CD4-positive, alpha-beta T cell (primary cell): ENCODE results near the gene RAPGEF1. TPM values are rescaled to one million over a fixed set of nuclear protein-coding genes. Genes with fewer than 3 reads are reported as not detected.

ENCODE experiments used
- ATAC-seq: fragments of 200-7000 bp; cut with Tn5 transposase; one replicate; pipeline ENCODE4 v1.10.0; 2022; ENCODE audit warnings: mild to moderate bottlenecking; ENCODE audit not compliant: poor library complexity
- CTCF ChIA-PET: fragments of 350-600 bp; sonication (Branson Sonifier 250); formaldehyde crosslinking; loops from one replicate; lab custom pipeline; 2021; ENCODE audit warnings: antibody characterized with exemption, inconsistent platforms; lab: Charles Lee
- POLR2A ChIA-PET: fragments of 350-600 bp; sonication (Branson Sonifier 250); formaldehyde crosslinking; loops from one replicate; lab custom pipeline; 2021; ENCODE audit warnings: antibody characterized with exemption, inconsistent platforms; lab: Charles Lee
- DNase-seq, 14 experiments: peaks; one replicate each; pipeline ENCODE4 v3.0.0-alpha.2; 2013 to 2020; ENCODE audit warnings: mixed read lengths in 2 of 14
- H3K27ac ChIP-seq, 2 donors: one replicate each; pipeline versions ENCODE4 v1.5.1 to v1.7.0; 2013; ENCODE audit warnings: low read length in 2 of 2, low read depth in 1 of 2, mild to moderate bottlenecking in 1 of 2
- H3K27me3 ChIP-seq, 2 experiments: 1 replicate in 1 of 2; 2 replicates in 1 of 2; pipeline versions ENCODE4 v1.6.1 to v1.7.0; 2013; ENCODE audit warnings: low read length in 2 of 2, control low read depth in 1 of 2, mild to moderate bottlenecking in 1 of 2, moderate library complexity in 1 of 2; ENCODE audit not compliant: insufficient read depth in 2 of 2, control insufficient read depth in 1 of 2
- H3K36me3 ChIP-seq: one replicate; pipeline ENCODE4 v1.6.1; 2013; ENCODE audit warnings: low read length, control low read depth; ENCODE audit not compliant: insufficient read depth
- H3K4me1 ChIP-seq: one replicate; pipeline ENCODE4 v1.6.1; 2013; ENCODE audit warnings: low read length, control low read depth; ENCODE audit not compliant: insufficient read depth
- H3K4me3 ChIP-seq: one replicate; pipeline ENCODE4 v1.5.1; 2013; ENCODE audit warnings: mild to moderate bottlenecking, low read length, moderate library complexity
- H3K9me3 ChIP-seq, 2 experiments: 1 replicate in 1 of 2; 2 replicates in 1 of 2; pipeline versions ENCODE4 v1.6.1 to v1.7.0; 2013; ENCODE audit warnings: low read length in 2 of 2, mild to moderate bottlenecking in 2 of 2, control low read depth in 1 of 2, moderate library complexity in 1 of 2; ENCODE audit not compliant: control insufficient read depth in 1 of 2, insufficient read depth in 1 of 2
- H3K27ac Mint-ChIP-seq: one replicate; pipeline ENCODE4 v1.8.0; 2020; ENCODE audit warnings: mixed read lengths
- H3K27me3 Mint-ChIP-seq: one replicate; pipeline ENCODE4 v1.8.0; 2021; ENCODE audit warnings: mixed read lengths
- H3K36me3 Mint-ChIP-seq: one replicate; pipeline ENCODE4 v1.8.0; 2021; ENCODE audit warnings: low read depth, mixed read lengths
- H3K4me1 Mint-ChIP-seq: one replicate; pipeline ENCODE4 v1.8.0; 2021; ENCODE audit warnings: low read depth, mixed read lengths
- H3K4me3 Mint-ChIP-seq: one replicate; pipeline ENCODE4 v1.8.0; 2020; ENCODE audit warnings: mild to moderate bottlenecking, mixed read lengths
- H3K9me3 Mint-ChIP-seq: one replicate; pipeline ENCODE4 v1.8.0; 2020; ENCODE audit warnings: mixed read lengths
- CTCF ChIP-seq: fragments of 200-600 bp; IDR thresholded peaks from one replicate; pipeline ENCODE4 v1.8.0; 2022; ENCODE audit warnings: antibody characterized with exemption, mild to moderate bottlenecking
- intact Hi-C, 2 experiments: fragments of 100-400 bp; cut with DNase I in 1 of 2; cut with micrococcal nuclease in 1 of 2; formaldehyde crosslinking; loops; one replicate each; pipeline versions ENCODE4 v1.15.1 to v1.9.0; 2023 to 2025; cut with DNase I, micrococcal nuclease
- total RNA-seq, 174 experiments: library from RNA in 2 of 174; stranded (reverse) in 2 of 174; gene quantifications; one replicate each; pipeline ENCODE4 v1.2.3 and lab custom pipeline; 2021 to 2026

The RAPGEF1 gene
- total RNA-seq, 2 experiments from 2014 or later: 130 to 134 TPM

GRCh38 chr9:131728961-131729360, 10.9 kb downstream of the RAPGEF1 start:
- Mint-ChIP-seq H3K27ac (peak overlapping the region; percentile 86), H3K4me1 (peaks cover 84% of the 10 kb centered on the region), H3K36me3 (peaks cover 12% of the 10 kb centered on the region), H3K4me3 (peak overlapping the region; percentile 78), H3K27me3 (no peaks in the 10 kb centered on the region), H3K9me3 (no peaks in the 10 kb centered on the region)
- no peaks in the 10 kb centered on the region for H3K36me3 ChIP-seq
- H3K4me1 ChIP-seq: peaks cover 97% of the 10 kb centered on the region
- peak; percentile 72 for ATAC-seq
- TF ChIP-seq CTCF: no peak
- DNase-seq: peak; percentile 39 to 91 (median 61)
- no peaks in the 10 kb centered on the region for H3K9me3 ChIP-seq
- peak overlapping the region; percentile 30 for H3K4me3 ChIP-seq
- H3K27ac ChIP-seq: peak overlapping the region; percentile 90 to 95
- H3K27me3 ChIP-seq: no peaks in the 10 kb centered on the region
- CTCF ChIA-PET: interaction anchor here (0.9 to 3.0 kb wide), 9 partner anchors 10 to 99 kb away, joined by 3 to 17 read pairs (median 4); partner anchors contain the start of gene RAPGEF1
- POLR2A ChIA-PET: interaction anchor here (0.6 to 3.8 kb wide), 10 partner anchors 9 to 356 kb away, joined by 3 to 43 read pairs (median 7); partner anchors contain the start of gene RAPGEF1
- intact Hi-C loops: loop anchor here (1.0 to 5.0 kb wide), 4 partner anchors 10 to 97 kb away; no protein-coding TSS in a partner anchor

DNA sequence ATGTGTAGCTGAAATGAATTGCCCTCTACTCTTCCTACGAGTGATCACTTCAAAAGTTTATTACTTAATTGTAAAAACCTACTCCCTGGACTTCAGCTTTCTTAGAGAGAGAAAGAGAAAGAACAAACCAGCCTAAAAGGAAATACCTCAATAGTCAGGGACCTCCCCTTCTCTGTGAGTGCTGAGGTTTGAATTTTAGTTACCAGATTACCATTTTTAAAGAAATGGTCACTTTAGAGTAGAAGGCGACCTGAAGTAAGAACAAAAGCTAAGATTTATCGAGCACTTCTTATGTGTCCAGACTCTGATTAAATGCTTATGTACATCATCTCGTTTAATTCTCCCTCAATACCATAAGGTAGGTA, 11.3 kb downstream of the RAPGEF1 start:
- ATAC-seq: no peak
- no peaks in the 10 kb centered on the region for H3K27me3 ChIP-seq
- H3K4me3 ChIP-seq: peak overlapping the region; percentile 30
- H3K36me3 ChIP-seq: peaks cover 3% of the 10 kb centered on the region
- H3K36me3 Mint-ChIP-seq: peaks cover 15% of the 10 kb centered on the region
- peaks cover 84% of the 10 kb centered on the region for H3K4me1 Mint-ChIP-seq
- DNase-seq: peak in 3 of 14 experiments; percentile 54 to 76 (median 60)
- H3K27me3 Mint-ChIP-seq: no peaks in the 10 kb centered on the region
- intact Hi-C loops: loop anchor here (2.0 to 5.0 kb wide), 2 partner anchors 52 to 96 kb away; no protein-coding TSS in a partner anchor
- peak overlapping the region; percentile 86 for H3K27ac Mint-ChIP-seq
- H3K4me3 Mint-ChIP-seq: peak overlapping the region; percentile 78
- peaks cover 96% of the 10 kb centered on the region for H3K4me1 ChIP-seq
- H3K27ac ChIP-seq: peak overlapping the region; percentile 90 to 95
- ChIA-PET POLR2A (interaction anchor here (0.6 to 3.8 kb wide), 11 partner anchors 9 to 355 kb away, joined by 3 to 43 read pairs (median 8); partner anchors contain the start of gene RAPGEF1), CTCF (interaction anchor here (0.8 to 3.0 kb wide), 10 partner anchors 8 to 99 kb away, joined by 3 to 17 read pairs (median 4); partner anchors contain the start of gene RAPGEF1)
- H3K9me3 Mint-ChIP-seq: no peaks in the 10 kb centered on the region
- TF ChIP-seq CTCF: no peak
- no peaks in the 10 kb centered on the region for H3K9me3 ChIP-seq

DNA sequence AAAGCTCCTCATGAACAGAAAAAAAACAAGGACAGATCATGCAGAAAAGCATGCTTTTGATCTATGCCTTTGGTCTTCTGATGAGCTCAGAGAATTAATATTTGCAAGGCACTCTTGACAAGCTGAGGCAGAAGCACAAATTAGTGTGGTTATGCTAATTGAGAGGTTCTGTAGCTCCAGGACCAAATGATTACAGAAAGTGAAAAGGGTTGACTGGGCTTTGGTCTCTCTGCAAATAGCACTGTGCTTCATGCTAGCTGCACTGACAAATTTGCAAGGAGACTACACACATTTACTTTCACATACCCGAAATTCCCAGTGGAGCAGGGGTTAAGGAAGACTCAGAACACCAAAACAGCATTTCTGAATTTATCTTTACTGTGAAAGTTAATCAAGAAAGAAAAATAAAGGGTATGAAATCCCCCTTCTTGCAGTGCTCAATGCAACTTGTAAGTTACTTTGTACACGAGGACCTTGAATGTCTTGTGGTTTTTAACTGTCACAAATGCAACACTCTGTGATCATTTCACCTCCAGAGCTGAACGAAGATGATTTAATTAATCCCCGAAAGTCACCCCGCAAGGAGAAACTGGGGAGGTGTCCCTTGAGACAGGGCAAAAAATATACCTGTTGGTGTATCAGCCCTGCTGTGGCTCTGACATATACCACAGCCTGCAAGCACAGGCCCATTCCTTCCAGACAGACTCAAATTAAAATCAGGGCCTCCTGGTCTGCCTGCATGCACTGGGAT, 11.9 kb downstream of the RAPGEF1 start:
- peaks cover 19% of the 10 kb centered on the region for H3K36me3 Mint-ChIP-seq
- H3K4me1 ChIP-seq: peaks cover 92% of the 10 kb centered on the region
- no peak for TF ChIP-seq CTCF
- H3K27me3 ChIP-seq: no peaks in the 10 kb centered on the region
- intact Hi-C loops: loop anchor here (2.0 to 5.0 kb wide), 2 partner anchors 51 to 96 kb away; no protein-coding TSS in a partner anchor
- H3K36me3 ChIP-seq: peaks cover 4% of the 10 kb centered on the region
- peaks cover 85% of the 10 kb centered on the region for H3K4me1 Mint-ChIP-seq
- DNase-seq: peak in 3 of 14 experiments; percentile 31 to 42 (median 40)
- peak overlapping the region; percentile 86 for H3K27ac Mint-ChIP-seq
- no peak for ATAC-seq
- H3K9me3 Mint-ChIP-seq: no peaks in the 10 kb centered on the region
- POLR2A ChIA-PET: interaction anchor here (0.8 to 3.8 kb wide), 12 partner anchors 8 to 317 kb away, joined by 3 to 43 read pairs (median 7); partner anchors contain the start of gene RAPGEF1
- H3K4me3 Mint-ChIP-seq: peak overlapping the region; percentile 78
- CTCF ChIA-PET: interaction anchor here (0.8 to 3.0 kb wide), 12 partner anchors 9 to 137 kb away, joined by 3 to 17 read pairs (median 3); partner anchors contain the start of gene RAPGEF1
- peak overlapping the region; percentile 30 for H3K4me3 ChIP-seq
- H3K9me3 ChIP-seq: no peaks in the 10 kb centered on the region
- no peaks in the 10 kb centered on the region for H3K27me3 Mint-ChIP-seq
- H3K27ac ChIP-seq: peak overlapping the region; percentile 90 to 95
